ENCODE measurements around the gene INSL4. TPM values are rescaled to one million over a fixed set of nuclear protein-coding genes. Genes with fewer than 3 reads are reported as not detected.

Gene INSL4
- total RNA-seq, result not detected

DNA sequence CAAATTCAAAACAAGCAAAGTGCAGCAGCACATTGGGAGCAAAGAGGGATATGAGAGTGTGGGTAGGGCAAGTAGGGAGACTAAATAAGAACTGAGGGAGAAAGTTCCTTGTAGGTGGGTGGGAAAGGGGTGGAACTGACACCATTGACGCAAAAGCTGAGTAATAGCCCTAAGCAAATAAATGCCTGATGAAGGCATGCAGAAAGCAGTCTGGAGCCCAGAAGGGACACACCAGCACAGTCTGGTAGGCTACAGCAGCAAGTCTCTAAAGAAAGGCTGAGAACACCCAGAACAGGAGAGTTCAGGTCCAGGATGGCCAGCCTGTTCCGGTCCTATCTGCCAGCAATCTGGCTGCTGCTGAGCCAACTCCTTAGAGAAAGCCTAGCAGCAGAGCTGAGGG lies at the start of gene INSL4:
TSS of gene INSL4 (plus strand) at position 208 of the 400 bp plus-strand sequence. CDS start at position 313, 105 bp downstream.
- no peaks in the 10 kb centered on the region for H3K9me3 ChIP-seq
- no peaks in the 10 kb centered on the region for H3K4me1 ChIP-seq
- DNase-seq, result no peak
- no peaks in the 10 kb centered on the region for H3K27me3 ChIP-seq
- intact Hi-C loops (cut with DNase I; ENCODE audit: low total_unique reads), result no loop called here
- TF ChIP-seq POLR2A (IDR thresholded peaks at IDR 0.05), result no peak
- TF ChIP-seq, protein P1, sequence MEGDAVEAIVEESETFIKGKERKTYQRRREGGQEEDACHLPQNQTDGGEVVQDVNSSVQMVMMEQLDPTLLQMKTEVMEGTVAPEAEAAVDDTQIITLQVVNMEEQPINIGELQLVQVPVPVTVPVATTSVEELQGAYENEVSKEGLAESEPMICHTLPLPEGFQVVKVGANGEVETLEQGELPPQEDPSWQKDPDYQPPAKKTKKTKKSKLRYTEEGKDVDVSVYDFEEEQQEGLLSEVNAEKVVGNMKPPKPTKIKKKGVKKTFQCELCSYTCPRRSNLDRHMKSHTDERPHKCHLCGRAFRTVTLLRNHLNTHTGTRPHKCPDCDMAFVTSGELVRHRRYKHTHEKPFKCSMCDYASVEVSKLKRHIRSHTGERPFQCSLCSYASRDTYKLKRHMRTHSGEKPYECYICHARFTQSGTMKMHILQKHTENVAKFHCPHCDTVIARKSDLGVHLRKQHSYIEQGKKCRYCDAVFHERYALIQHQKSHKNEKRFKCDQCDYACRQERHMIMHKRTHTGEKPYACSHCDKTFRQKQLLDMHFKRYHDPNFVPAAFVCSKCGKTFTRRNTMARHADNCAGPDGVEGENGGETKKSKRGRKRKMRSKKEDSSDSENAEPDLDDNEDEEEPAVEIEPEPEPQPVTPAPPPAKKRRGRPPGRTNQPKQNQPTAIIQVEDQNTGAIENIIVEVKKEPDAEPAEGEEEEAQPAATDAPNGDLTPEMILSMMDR (IDR thresholded peaks at IDR 0.05), result no peak
- no peak within 1 kb of the TSS for H3K4me3 ChIP-seq
- H3K27ac ChIP-seq, result no peak within 1 kb of the TSS
- H3K36me3 ChIP-seq, result no peaks in the 10 kb centered on the region

DNA sequence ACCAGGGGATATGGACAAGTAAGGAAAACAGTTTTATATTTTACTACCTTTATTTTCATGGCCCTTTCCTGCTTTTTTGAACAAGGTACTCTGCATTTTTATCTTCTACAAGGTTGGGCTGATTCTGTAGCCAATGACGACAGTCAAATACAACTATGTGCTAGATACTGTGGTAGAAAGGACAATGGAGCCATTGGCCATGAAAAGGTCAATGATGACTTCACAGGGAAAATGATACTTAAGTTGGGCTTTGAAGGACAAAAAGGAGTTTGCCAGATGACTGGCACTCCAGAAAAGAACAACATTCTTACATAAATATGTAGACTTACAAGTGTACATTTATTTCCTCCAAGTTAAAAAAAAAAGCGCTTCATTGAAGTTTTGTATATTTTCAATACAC lies 46.4 kb upstream of the INSL4 start:
- H3K27ac ChIP-seq, result no peak overlapping the region
- H3K4me3 ChIP-seq, result no peak overlapping the region
- intact Hi-C loops (cut with DNase I; ENCODE audit: low total_unique reads), result no loop called here
- DNase-seq, result no peak
- TF ChIP-seq, protein P1 (IDR thresholded peaks at IDR 0.05), result no peak
- no peak for TF ChIP-seq POLR2A (IDR thresholded peaks at IDR 0.05)
- no peaks in the 10 kb centered on the region for H3K27me3 ChIP-seq
- H3K9me3 ChIP-seq, result no peaks in the 10 kb centered on the region
- no peaks in the 10 kb centered on the region for H3K4me1 ChIP-seq
- H3K36me3 ChIP-seq, result no peaks in the 10 kb centered on the region

DNA sequence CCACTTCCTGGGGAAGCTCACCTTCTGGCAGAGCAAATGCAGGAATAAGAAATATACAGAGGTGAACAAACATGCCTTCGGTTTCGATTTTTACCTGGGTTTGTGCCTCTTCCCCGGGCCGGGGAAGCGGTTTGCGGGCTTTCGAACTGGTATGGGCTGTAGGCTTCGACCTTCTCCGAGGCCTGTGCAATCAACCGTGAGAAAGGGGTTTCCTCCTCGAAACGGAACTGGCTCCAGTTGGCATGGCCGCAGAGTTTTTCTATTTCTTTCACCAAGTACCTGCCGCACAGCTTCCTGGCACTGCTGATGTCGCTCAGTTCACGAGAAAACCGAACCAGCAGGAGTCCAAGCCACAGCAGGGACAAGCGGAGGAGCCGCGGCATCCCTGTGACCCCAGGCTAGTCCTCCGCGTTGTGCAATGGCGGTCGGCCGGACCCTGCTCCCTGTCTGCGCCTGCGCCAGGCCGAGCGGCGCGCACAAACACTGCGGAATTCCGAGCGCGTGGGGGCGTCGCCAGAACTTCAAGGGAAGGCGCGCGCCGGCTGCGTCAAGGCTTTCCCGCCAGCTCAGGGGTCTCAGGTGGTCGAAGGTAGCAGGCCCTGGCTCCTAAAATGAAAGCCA lies 45.9 kb upstream of the INSL4 start, which contains the start of gene INSL6:
TSS of gene INSL6 (minus strand) at position 420 of the 621 bp plus-strand sequence. CDS start at position 383, 37 bp downstream.
- Histone ChIP-seq H3K9me3 (no peaks in the 10 kb centered on the region), H3K4me1 (no peaks in the 10 kb centered on the region), H3K27ac (no peak within 1 kb of the TSS), H3K27me3 (no peaks in the 10 kb centered on the region), H3K4me3 (no peak within 1 kb of the TSS), H3K36me3 (no peaks in the 10 kb centered on the region)
- no peak for DNase-seq
- no peak for TF ChIP-seq POLR2A (IDR thresholded peaks at IDR 0.05)
- TF ChIP-seq, protein P1 (IDR thresholded peaks at IDR 0.05), result no peak
- intact Hi-C loops (cut with DNase I; ENCODE audit: low total_unique reads), result no loop called here

DNA sequence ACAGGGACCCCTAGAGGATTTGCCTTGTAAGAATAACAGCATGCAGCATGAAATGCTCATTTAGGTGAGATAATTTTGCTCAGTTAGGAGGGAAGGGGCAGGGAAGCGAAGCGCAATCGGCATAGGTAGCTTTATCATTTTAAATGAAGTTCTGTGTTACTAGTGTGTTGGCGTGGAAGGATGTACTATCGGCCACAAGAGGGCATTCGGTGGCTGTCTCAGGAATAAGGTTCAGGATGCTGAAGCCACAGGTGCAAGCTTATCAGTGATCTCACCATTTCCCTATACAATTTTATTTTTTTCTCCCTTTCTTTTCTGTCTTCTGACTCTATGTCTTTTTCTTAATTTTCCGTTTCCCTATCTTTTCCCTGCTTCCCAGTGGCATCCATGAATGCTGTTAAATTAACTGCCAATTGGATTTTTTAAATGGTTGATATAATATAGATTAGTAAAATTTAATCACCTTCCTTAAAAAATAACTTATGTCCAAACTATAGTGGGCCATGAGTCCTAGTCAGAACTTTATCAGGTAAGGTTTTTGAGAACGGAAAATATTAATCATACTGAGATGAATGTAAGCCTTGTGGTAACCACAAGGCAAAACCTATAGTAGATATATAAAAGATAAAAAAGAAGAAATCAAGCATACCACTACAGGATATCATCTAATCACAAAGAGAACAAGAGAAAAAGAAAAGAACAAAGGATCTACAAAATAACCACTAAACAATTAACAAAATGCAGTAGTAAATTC lies 44.6 kb upstream of the INSL4 start:
- intact Hi-C loops (cut with DNase I; ENCODE audit: low total_unique reads), result no loop called here
- H3K27ac ChIP-seq, result no peak overlapping the region
- no peaks in the 10 kb centered on the region for H3K36me3 ChIP-seq
- DNase-seq, result no peak
- no peak for TF ChIP-seq POLR2A (IDR thresholded peaks at IDR 0.05)
- TF ChIP-seq, protein P1 (IDR thresholded peaks at IDR 0.05), result peak; percentile 31 to 48 (median 46)
- no peak overlapping the region for H3K4me3 ChIP-seq
- H3K27me3 ChIP-seq, result no peaks in the 10 kb centered on the region
- no peaks in the 10 kb centered on the region for H3K9me3 ChIP-seq
- H3K4me1 ChIP-seq, result no peaks in the 10 kb centered on the region
